ENCODE results near the gene ANKZF1. TPM values are rescaled to one million over a fixed set of nuclear protein-coding genes. Genes with fewer than 3 reads are reported as not detected.

Gene ANKZF1
- polyA plus RNA-seq, 3 donors, result 7.6 to 79.3 (median 10.4) TPM

- peak within 1 kb of the TSS; percentile 57 to 83 (median 66) for H3K4me3 ChIP-seq (replicated peaks in 1 of 3; ENCODE audit: low read depth in 2 of 3, low read length in 3 of 3)
- H3K27me3 Mint-ChIP-seq (ENCODE audit: low read depth in 3 of 3), result peaks cover 0 to 3% (median 1%) of the 10 kb centered on the region in 3 donors
- H3K4me1 ChIP-seq (ENCODE audit: control insufficient read depth in 1 of 2, insufficient read depth in 2 of 2, low read length in 2 of 2), result peaks cover 68 to 70% of the 10 kb centered on the region in 2 donors
- peaks cover 6% of the 10 kb centered on the region for H4K20me1 ChIP-seq (ENCODE audit: insufficient read depth, low read length)
- no peaks in the 10 kb centered on the region for H3K9me3 Mint-ChIP-seq
- no peaks in the 10 kb centered on the region for H3K9me3 ChIP-seq (replicated peaks in 1 of 2; ENCODE audit: control insufficient read depth in 1 of 2, insufficient read depth in 1 of 2, low read length in 2 of 2)
- peak within 1 kb of the TSS; percentile 83 to 90 for H3K4me3 Mint-ChIP-seq
- H3K36me3 Mint-ChIP-seq, result peaks cover 21 to 36% of the 10 kb centered on the region in 2 donors
- WGBS (ENCODE audit: insufficient coverage), result under 1% methylated on average over 44 of the region's 46 CpGs
- peak within 1 kb of the TSS; percentile 79 for H3K9ac ChIP-seq (ENCODE audit: insufficient read depth, low read length, poor library complexity, severe bottlenecking)
- H3K79me2 ChIP-seq (ENCODE audit: insufficient read depth, low read length), result peaks cover 50% of the 10 kb centered on the region
- no peaks in the 10 kb centered on the region for H3K27me3 ChIP-seq (ENCODE audit: control insufficient read depth in 2 of 2, insufficient read depth in 2 of 2, low read length in 2 of 2)
- TF ChIP-seq CTCF (IDR thresholded peaks at IDR 0.05), result no peak
- peak within 1 kb of the TSS; percentile 92 to 97 (median 96) for H3K27ac Mint-ChIP-seq
- peak; percentile 92 to 93 (median 93) for DNase-seq
- H3K27ac ChIP-seq (ENCODE audit: low read depth in 1 of 2, low read length in 2 of 2), result peak within 1 kb of the TSS; percentile 72 to 89
- peaks cover 67% of the 10 kb centered on the region for H3K4me1 Mint-ChIP-seq
- intact Hi-C loops (cut with micrococcal nuclease), result loop anchor here in 1 of 2 donors (1.0 kb wide), 1 partner anchor 67 kb away; the partner anchor contains the start of gene RETREG2
- peak within 1 kb of the TSS; percentile 87 for H2AFZ ChIP-seq (ENCODE audit: insufficient read depth, low read depth, low read length, poor library complexity, severe bottlenecking)
- H3K36me3 ChIP-seq (replicated peaks in 1 of 2; ENCODE audit: control insufficient read depth in 1 of 2, insufficient read depth in 2 of 2, low read length in 2 of 2), result peaks cover 8 to 22% of the 10 kb centered on the region in 2 donors
- peak within 1 kb of the TSS; percentile 83 for H3K4me2 ChIP-seq (replicated peaks; ENCODE audit: extremely low read depth, low read length, poor library complexity, severe bottlenecking)
Measured at GRCh38 chr2:219245148-219245898, 15.7 kb downstream of the ANKZF1 start, which contains the start of the genes GLB1L and STK16. Gene GLB1L (minus strand): TSS chr2:219245444. CDS start chr2:219243573, 1,871 bp downstream. Gene STK16 (plus strand): TSS chr2:219245479. CDS start chr2:219246000, 521 bp downstream.

DNA sequence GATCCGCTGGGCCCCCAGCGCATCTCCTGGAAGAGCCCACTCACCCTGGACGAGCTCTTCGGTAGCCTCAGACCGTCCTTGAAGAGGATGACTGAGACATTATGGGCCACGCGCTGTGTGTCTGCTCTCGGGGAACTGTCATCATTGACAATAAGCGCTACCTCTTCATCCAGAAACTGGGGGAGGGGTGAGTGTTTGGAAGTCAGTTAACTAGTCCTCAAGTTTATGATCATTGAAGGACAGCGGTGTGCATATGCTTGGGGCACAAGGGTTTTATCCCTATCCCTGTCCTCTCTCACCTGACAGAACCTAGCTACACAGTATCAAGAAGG, 16.3 kb downstream of the ANKZF1 start:
- no peak for DNase-seq
- Histone ChIP-seq H3K27me3 (ENCODE audit: control insufficient read depth in 2 of 2, insufficient read depth in 2 of 2, low read length in 2 of 2) (no peaks in the 10 kb centered on the region), H3K9me3 (replicated peaks in 1 of 2; ENCODE audit: control insufficient read depth in 1 of 2, insufficient read depth in 1 of 2, low read length in 2 of 2) (no peaks in the 10 kb centered on the region), H3K4me2 (replicated peaks; ENCODE audit: extremely low read depth, low read length, poor library complexity, severe bottlenecking) (peak overlapping the region; percentile 83), H2AFZ (ENCODE audit: insufficient read depth, low read depth, low read length, poor library complexity, severe bottlenecking) (peak overlapping the region; percentile 87), H3K4me3 (replicated peaks in 1 of 3; ENCODE audit: low read depth in 2 of 3, low read length in 3 of 3) (peak overlapping the region; percentile 57 to 83 (median 66)), H3K79me2 (ENCODE audit: insufficient read depth, low read length) (peaks cover 55% of the 10 kb centered on the region), H3K36me3 (replicated peaks in 1 of 2; ENCODE audit: control insufficient read depth in 1 of 2, insufficient read depth in 2 of 2, low read length in 2 of 2) (peaks cover 14 to 27% of the 10 kb centered on the region in 2 donors), H3K4me1 (ENCODE audit: control insufficient read depth in 1 of 2, insufficient read depth in 2 of 2, low read length in 2 of 2) (peaks cover 74 to 76% of the 10 kb centered on the region in 2 donors), H3K27ac (ENCODE audit: low read depth in 1 of 2, low read length in 2 of 2) (peak overlapping the region; percentile 72 to 89), H3K9ac (ENCODE audit: insufficient read depth, low read length, poor library complexity, severe bottlenecking) (peak overlapping the region; percentile 79), H4K20me1 (ENCODE audit: insufficient read depth, low read length) (peaks cover 12% of the 10 kb centered on the region)
- Mint-ChIP-seq H3K27me3 (ENCODE audit: low read depth in 3 of 3) (peaks cover 0 to 4% (median 1%) of the 10 kb centered on the region in 3 donors), H3K36me3 (peaks cover 24 to 38% of the 10 kb centered on the region in 2 donors), H3K9me3 (no peaks in the 10 kb centered on the region), H3K27ac (peak overlapping the region; percentile 92 to 97 (median 96)), H3K4me3 (peak overlapping the region; percentile 83 to 90), H3K4me1 (peaks cover 73% of the 10 kb centered on the region)
- TF ChIP-seq CTCF (IDR thresholded peaks at IDR 0.05), result no peak
- WGBS (ENCODE audit: insufficient coverage), result 9% methylated on average over 5 of the region's 10 CpGs
- intact Hi-C loops (cut with micrococcal nuclease), result loop anchor here in 1 of 2 donors (1.0 kb wide), 1 partner anchor 68 kb away; the partner anchor contains the start of gene RETREG2

All from CD14-positive monocyte (primary cell).